Stimulated activated memory B cell treated with anti-CD40 and anti-IgM and Interleukin-4, amounts not matched to agents 10 μg/mL and 1 μg/mL and 100 μg/mL, for 72 hours (primary cell): ENCODE results near the gene GABARAP.
A peak's percentile ranks its signal among the peaks of the same experiment; 100 is the strongest.

Experiments used
- ATAC-seq: fragments of 150-1000 bp; cut with Tn5 transposase; 2 replicates; pipeline ENCODE4 v1.10.0; 2021
- H3K27ac Mint-ChIP-seq: one replicate; pipeline ENCODE4 v1.8.0; 2022; ENCODE audit warnings: mild to moderate bottlenecking, mixed read lengths
- H3K27me3 Mint-ChIP-seq: one replicate; pipeline ENCODE4 v1.8.0; 2022; ENCODE audit warnings: mixed read lengths
- H3K36me3 Mint-ChIP-seq: one replicate; pipeline ENCODE4 v1.8.0; 2022; ENCODE audit warnings: mixed read lengths
- H3K4me1 Mint-ChIP-seq: one replicate; pipeline ENCODE4 v1.8.0; 2022; ENCODE audit warnings: mixed read lengths
- H3K4me3 Mint-ChIP-seq: one replicate; pipeline ENCODE4 v1.8.0; 2022; ENCODE audit warnings: mild to moderate bottlenecking, moderate library complexity, mixed read lengths
- H3K9me3 Mint-ChIP-seq: one replicate; pipeline ENCODE4 v1.8.0; 2022; ENCODE audit warnings: mixed read lengths

The GABARAP gene

DNA sequence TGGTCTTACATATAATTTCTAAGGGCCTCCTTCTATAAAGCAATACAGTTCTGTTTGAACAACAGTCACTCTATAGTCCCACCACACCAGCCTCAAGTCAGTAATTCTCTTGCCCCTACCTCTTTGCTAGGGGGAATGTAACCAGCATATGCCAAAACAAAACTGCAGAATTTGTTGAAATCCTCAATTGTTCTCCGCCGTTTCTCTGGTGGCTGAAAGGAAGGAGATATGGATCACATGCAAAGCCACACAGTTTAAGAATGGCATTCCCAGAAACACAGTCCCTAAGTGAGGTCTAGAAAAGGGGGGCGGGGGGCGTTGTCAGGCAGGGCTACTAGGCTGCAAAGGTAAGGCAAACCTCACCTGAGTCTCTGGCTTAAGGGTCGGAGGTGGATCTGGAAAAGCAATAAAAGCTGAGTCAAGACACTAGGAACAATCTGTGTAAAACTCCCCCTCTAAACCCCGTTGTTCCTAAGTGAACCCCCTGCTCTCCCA lies 4.9 kb downstream of the GABARAP start:
- Mint-ChIP-seq H3K27ac (peak overlapping the region; percentile 94), H3K9me3 (no peaks in the 10 kb centered on the region), H3K4me3 (peak overlapping the region; percentile 90), H3K4me1 (peaks cover 72% of the 10 kb centered on the region), H3K27me3 (no peaks in the 10 kb centered on the region), H3K36me3 (peaks cover 42% of the 10 kb centered on the region)
- ATAC-seq = no peak

DNA sequence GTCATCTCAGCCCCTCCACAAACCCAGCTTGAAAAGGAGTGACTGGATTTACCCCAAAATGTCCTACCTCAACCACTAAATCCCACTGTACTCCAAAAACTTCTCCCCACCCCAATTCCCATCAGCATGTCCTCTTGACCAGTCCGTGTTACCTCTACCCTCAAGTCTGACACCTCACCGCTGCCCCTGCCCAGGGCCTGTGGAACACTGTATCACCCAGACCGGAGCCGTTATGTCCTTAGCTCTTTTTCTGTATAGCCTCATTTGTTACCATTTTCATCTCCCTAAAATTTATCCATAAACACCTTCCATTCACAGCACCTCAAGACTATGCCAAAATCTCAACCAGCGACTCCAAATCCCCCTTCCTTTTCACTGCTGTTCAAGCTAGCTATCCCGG lies 5.4 kb downstream of the GABARAP start:
- peaks cover 42% of the 10 kb centered on the region for H3K36me3 Mint-ChIP-seq
- H3K27me3 Mint-ChIP-seq = no peaks in the 10 kb centered on the region
- H3K4me1 Mint-ChIP-seq = peaks cover 72% of the 10 kb centered on the region
- H3K4me3 Mint-ChIP-seq = peak overlapping the region; percentile 90
- peak overlapping the region; percentile 94 for H3K27ac Mint-ChIP-seq
- no peak for ATAC-seq
- H3K9me3 Mint-ChIP-seq = no peaks in the 10 kb centered on the region

DNA sequence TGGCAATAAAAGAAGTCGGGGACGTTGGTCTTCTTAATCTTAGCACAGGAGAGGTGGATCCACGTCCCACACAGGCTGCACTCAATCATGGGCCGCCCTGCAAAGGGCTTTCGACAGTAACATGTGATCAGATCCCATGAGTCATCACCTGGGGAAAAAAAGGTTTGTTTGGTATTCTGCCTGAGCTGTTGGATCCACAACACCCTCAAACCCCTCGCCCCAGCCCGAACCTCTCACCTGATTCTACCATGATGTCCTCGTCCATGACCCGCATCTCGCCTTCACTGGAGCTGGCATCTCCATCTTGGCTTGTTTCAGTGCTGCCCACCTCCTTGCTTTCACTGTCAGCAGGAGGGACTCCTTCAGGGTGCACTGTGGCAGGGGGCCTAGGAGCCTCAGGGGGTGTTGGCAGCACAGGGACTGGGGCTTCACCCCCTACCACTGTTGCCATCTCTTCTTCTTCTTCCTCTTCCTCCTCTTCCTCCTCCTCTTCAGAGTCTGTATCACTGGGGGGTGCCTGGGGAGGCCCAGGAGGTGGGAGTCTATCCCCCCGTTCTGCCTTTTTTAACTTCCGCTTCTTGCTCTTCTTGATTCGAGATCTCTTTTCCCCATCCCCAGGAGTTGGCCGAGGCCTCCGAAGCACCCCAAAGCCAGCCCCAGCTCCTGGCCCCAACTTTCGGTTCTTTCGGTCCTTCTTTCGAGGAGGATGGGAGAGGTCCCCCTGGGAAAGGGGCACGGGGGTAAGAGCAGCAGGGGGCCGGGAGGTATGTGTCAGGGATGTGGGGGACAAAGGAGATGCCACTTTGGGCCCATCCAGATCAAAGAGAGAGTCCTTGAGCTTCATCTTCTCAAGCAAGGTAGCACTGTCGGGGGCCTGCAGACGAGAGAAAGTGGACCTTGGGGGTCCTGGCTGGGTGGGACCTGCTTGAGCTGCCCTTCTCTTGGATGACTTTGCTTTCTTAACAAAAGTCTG lies 6.3 kb downstream of the GABARAP start:
- ATAC-seq = no peak
- peak overlapping the region; percentile 96 for H3K4me3 Mint-ChIP-seq
- H3K9me3 Mint-ChIP-seq = no peaks in the 10 kb centered on the region
- no peaks in the 10 kb centered on the region for H3K27me3 Mint-ChIP-seq
- H3K4me1 Mint-ChIP-seq = peaks cover 69% of the 10 kb centered on the region
- peak overlapping the region; percentile 43 for H3K27ac Mint-ChIP-seq
- peaks cover 36% of the 10 kb centered on the region for H3K36me3 Mint-ChIP-seq

DNA sequence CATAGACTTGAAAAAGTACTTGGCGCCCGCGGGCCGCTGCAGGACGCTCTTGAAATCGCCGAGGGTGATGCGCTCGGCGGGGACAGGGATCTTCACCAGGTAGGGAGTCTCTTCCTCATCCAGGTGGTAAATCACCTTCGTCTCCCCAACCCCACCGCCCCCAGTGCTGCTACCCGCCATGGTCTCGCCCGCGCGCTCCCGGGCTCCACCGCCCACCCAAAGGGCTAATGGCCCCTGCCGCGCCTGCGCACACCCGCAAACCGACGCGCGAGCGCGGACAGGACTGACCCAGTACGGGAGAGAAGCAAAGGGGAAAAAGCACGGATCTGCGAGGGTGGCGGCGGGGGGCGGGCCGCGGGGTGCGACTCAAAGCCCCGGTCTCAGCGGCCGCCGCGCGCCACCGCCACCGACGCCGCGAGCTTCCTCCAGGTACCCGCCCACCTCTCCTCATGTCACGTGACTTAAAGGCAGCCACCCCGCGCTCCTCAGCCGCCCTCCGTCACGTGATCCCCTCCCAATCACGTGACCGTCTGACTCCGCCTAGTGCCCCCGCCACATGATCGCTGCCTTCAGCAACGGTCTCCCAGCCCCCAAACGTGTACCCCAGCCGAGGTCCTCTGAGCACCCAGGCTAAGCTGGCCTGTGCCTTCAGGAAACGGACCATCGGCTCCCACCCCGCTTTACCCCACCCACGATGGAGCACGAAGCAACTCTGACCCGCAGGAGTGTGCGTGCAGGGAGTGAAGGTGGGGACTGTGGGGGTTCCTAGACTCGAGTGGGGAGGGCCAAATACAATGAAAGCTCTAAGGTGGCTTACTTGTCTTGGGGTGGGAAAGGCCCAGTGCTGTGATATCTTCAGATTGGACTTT lies 7.9 kb downstream of the GABARAP start, which contains the start of gene DVL2:
Gene DVL2, minus strand, starts transcription at position 435 of the 869 bp plus-strand sequence. Its CDS starts 255 bp downstream, at position 180.
- peak within 1 kb of the TSS; percentile 92 for H3K27ac Mint-ChIP-seq
- ATAC-seq = peak; percentile 71
- H3K36me3 Mint-ChIP-seq = peaks cover 34% of the 10 kb centered on the region
- no peaks in the 10 kb centered on the region for H3K27me3 Mint-ChIP-seq
- no peaks in the 10 kb centered on the region for H3K9me3 Mint-ChIP-seq
- H3K4me3 Mint-ChIP-seq = peak within 1 kb of the TSS; percentile 96
- peaks cover 58% of the 10 kb centered on the region for H3K4me1 Mint-ChIP-seq

DNA sequence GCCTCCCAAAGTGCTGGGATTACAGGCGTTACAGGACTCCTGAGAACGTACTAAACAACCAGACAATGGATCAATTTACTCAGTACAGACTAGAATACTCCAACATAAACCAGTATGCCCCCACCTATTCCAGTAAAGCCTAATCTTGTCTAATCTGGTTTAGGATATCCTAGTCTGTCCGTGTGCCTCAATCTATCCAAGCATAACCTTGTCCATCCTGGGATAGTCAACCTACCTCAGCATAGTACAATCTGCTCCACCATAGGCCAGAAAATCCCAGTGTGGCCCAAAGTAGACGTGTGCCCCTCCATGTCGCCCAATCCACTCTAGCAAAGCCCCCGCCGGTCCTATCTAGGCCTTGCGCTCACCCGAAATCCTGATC lies 8.6 kb downstream of the GABARAP start:
- ATAC-seq = peak; percentile 1
- Mint-ChIP-seq H3K36me3 (peaks cover 39% of the 10 kb centered on the region), H3K9me3 (no peaks in the 10 kb centered on the region), H3K4me3 (peak overlapping the region; percentile 96), H3K4me1 (peaks cover 58% of the 10 kb centered on the region), H3K27ac (peak overlapping the region; percentile 92), H3K27me3 (no peaks in the 10 kb centered on the region)

DNA sequence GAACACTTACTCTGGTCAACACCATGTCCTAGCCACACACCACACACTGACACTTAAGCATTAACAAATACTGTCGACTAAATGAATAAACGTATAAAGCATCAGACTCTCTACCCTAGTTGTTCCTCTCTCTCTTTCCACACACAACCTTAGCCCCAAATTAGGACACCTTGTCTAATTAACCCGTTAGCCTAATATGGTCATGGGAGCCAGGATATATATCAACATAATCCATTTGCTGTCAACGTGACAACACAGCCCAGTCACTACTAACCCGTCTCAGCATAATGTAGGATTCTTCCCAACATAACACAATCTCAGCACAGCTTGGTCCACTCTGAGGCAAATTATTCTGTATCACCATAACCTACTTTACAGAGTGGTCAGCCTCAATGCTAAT lies 10.1 kb downstream of the GABARAP start:
- no peaks in the 10 kb centered on the region for H3K27me3 Mint-ChIP-seq
- no peaks in the 10 kb centered on the region for H3K9me3 Mint-ChIP-seq
- ATAC-seq = no peak
- H3K4me3 Mint-ChIP-seq = peak overlapping the region; percentile 96
- peaks cover 53% of the 10 kb centered on the region for H3K36me3 Mint-ChIP-seq
- peaks cover 60% of the 10 kb centered on the region for H3K4me1 Mint-ChIP-seq
- no peak overlapping the region for H3K27ac Mint-ChIP-seq

DNA sequence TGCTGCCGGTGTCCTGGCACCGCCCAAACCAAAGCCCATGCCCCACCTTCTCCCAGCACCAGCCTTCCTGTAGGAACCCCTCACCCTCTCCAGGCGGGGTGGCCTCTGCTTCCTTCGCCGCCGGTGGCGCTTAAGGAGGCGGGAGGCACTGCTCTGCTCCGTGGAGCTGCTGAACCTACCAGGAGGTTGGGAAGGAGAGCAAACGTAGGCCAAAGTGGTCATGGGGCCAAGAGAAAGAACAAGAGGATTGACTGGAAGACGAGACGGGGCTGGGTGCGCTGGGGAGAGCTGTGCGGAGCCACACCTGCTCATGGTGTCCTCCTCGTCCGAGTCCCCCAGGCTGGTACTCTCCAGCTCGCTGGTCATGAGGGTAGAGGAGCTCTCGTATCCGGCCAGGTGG lies 12.7 kb downstream of the GABARAP start:
- no peak overlapping the region for H3K4me3 Mint-ChIP-seq
- no peaks in the 10 kb centered on the region for H3K27me3 Mint-ChIP-seq
- peaks cover 34% of the 10 kb centered on the region for H3K36me3 Mint-ChIP-seq
- H3K27ac Mint-ChIP-seq = no peak overlapping the region
- no peak for ATAC-seq
- no peaks in the 10 kb centered on the region for H3K9me3 Mint-ChIP-seq
- peaks cover 35% of the 10 kb centered on the region for H3K4me1 Mint-ChIP-seq

DNA sequence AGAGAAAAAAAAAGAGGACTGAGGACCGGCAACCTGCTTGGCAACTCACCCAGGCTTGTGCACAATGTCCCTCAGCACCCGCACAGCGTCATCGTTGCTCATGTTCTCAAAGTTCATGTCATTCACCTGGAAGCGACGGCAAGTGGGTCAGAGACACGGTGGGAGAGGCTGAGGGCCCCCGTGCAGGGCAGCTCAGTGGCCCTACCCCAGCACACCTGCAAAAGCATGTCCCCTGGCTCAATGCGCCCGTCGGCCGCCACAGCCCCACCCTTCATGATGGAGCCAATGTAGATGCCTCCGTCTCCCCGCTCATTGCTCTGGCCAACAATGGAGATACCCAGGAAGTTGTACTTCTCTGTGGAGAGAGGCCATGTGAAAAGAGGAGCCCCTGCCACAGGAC lies 13.3 kb downstream of the GABARAP start:
- H3K4me3 Mint-ChIP-seq = no peak overlapping the region
- peaks cover 35% of the 10 kb centered on the region for H3K4me1 Mint-ChIP-seq
- H3K27ac Mint-ChIP-seq = no peak overlapping the region
- peaks cover 37% of the 10 kb centered on the region for H3K36me3 Mint-ChIP-seq
- no peaks in the 10 kb centered on the region for H3K9me3 Mint-ChIP-seq
- no peaks in the 10 kb centered on the region for H3K27me3 Mint-ChIP-seq
- ATAC-seq = no peak

DNA sequence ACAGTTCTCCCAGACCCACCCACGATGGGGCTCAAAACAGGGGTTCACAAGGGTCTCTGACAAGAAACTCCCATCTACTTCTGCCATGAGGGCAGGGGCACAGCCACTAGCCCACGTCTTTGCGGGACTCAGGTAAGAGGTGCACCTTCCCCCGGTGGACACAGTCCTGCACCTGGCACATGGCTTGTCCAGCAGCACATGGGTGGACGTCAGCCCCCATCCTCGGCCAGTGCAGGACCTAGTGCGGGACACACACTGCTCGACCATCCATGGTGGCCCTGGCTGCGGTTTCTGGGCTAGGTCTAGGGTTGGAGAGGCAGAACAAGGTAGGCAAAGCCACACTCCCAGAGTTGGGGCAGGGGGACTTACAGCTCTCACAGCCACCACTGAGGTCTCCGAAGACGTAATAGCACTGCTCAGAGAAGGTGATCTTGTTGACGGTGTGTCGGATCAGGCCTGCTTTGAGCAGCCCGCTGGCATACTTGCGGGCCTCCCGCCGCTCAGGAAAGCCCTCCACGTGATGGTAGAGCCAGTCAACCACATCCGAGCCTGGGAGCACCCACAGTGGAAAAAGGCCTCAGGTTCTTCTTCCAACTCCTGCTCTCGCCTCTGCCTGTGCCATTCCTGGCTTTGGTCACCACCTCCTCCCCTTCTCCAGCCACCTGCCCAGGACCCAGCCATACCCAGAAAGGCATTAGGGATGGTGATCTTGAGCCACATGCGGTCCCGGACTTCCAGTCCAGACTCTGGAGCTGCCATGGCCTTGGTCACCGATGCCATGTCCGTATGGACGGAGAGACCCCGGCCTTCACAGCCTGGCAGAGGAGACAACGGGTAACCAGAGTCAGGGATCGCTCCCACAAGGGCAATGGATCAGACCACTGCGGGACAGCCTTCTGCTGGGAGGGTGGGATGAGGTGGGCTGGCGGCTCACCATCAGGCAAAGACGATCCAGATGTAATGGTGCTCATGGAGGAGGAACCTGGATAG lies 15.2 kb downstream of the GABARAP start:
- Mint-ChIP-seq H3K4me3 (no peak overlapping the region), H3K27ac (no peak overlapping the region), H3K27me3 (no peaks in the 10 kb centered on the region), H3K36me3 (peaks cover 40% of the 10 kb centered on the region), H3K9me3 (no peaks in the 10 kb centered on the region), H3K4me1 (peaks cover 16% of the 10 kb centered on the region)
- no peak for ATAC-seq

DNA sequence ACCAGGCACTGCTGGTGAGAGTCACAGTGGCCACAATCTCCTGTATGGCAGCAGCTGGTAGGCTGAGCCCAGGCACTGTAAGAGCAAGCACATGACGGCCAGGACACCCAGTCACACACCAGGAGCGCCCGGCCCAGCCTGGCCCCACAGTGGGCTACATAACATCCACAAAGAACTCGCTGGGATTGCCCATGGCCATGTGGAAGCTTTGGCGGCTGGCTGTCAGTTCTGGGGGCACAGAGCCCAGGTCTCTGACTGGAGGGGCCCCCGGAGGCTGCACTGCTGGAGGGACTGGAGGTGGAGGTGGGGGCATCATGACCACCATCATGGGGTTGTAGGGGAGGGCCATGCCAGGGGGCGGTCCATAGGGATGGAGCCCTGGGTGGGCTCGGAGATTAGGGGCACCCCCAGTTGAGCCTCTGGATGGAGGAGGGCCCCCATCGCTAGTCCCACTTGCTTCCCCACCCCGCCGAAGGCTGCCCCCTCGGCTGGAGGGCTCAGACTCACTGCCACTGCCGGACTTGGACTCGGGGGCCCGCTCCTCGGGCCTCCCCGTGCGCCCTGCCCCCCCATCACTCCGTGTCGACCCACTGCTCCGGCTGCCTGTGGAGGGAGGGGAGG lies 16.4 kb downstream of the GABARAP start:
- no peak overlapping the region for H3K4me3 Mint-ChIP-seq
- peak; percentile 9 for ATAC-seq
- peaks cover 38% of the 10 kb centered on the region for H3K36me3 Mint-ChIP-seq
- H3K4me1 Mint-ChIP-seq = peaks cover 16% of the 10 kb centered on the region
- H3K27ac Mint-ChIP-seq = no peak overlapping the region
- no peaks in the 10 kb centered on the region for H3K27me3 Mint-ChIP-seq
- H3K9me3 Mint-ChIP-seq = no peaks in the 10 kb centered on the region

DNA sequence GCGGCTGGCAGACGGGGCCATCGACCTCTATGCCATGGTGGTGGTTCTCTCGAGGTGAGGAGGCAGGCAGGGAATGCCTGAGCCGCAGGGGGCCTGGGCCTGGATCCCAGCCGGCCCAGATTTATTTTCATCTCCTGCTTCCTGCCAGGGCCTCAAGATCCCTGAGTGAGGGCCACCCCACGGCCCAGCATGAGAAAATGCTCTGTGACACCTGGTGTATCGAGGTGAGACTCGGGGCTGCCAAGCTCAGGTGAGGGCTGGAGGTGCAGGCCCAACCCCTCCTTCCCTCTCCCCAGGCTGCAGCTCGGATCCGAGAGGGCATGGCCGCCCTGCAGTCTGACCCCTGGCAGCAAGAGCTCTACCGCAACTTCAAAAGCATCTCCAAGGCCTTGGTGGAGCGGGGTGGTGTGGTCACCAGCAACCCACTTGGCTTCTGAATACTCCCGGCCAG lies 17.6 kb downstream of the GABARAP start:
- H3K4me1 Mint-ChIP-seq = peaks cover 22% of the 10 kb centered on the region
- H3K4me3 Mint-ChIP-seq = no peak overlapping the region
- no peaks in the 10 kb centered on the region for H3K27me3 Mint-ChIP-seq
- peaks cover 37% of the 10 kb centered on the region for H3K36me3 Mint-ChIP-seq
- H3K27ac Mint-ChIP-seq = no peak overlapping the region
- no peaks in the 10 kb centered on the region for H3K9me3 Mint-ChIP-seq
- no peak for ATAC-seq

DNA sequence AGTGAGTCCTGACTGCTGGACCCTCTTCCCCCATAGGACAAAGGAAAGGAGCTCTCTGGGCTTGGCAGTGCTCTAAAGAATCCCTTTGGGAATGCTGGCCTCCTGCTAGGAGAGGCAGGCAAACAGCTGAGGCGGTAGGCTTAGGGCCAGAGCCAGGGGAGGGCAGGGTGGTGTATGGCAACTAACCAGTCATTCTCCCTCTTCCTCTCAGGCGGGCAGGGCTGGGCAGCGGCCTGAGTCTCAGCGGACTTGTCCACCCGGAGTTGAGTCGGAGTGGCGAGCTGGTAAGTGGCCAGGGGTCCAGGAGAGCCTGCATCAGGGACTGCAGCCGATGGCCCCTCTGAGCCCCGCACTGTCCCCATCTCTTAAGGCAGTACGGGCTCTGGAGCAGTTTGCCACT lies 18.1 kb downstream of the GABARAP start:
- ATAC-seq = no peak
- Mint-ChIP-seq H3K4me1 (peaks cover 27% of the 10 kb centered on the region), H3K27me3 (no peaks in the 10 kb centered on the region), H3K27ac (no peak overlapping the region), H3K4me3 (no peak overlapping the region), H3K9me3 (no peaks in the 10 kb centered on the region), H3K36me3 (peaks cover 31% of the 10 kb centered on the region)

DNA sequence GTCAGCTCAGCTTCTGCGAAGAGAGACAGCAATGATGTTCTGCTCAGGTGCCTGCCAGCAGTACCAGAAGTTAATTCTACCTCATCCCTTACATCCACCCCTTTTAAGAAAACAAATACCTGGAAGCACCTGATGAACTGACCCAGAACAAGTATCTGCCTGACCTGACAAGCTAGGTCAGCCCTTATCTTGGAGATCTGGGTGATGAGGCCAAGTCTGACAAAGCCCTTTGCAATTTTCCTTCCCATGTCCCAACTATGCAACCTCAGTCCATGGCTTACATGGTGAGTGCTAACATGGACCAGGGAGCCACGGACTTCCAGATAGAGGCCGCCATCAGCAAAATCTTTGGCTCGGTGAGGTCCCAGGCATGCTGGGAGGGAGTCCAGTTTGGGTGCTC lies 18.9 kb downstream of the GABARAP start:
- no peaks in the 10 kb centered on the region for H3K9me3 Mint-ChIP-seq
- no peak for ATAC-seq

DNA sequence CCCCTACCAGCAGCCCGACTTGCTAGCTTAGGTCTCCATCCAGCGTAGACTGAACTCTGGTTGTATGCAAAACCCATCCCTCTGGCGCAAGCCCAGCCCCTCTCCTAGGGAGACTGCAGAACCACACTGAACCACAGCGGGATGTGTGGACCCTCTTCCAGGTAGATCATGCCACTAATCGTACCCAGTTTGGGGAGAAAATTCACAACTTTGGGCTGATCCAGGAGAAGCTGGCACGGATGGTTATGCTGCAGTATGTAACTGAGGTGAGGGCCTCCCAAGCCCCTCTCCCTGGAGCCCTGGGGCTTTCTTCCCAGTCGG lies 19.3 kb downstream of the GABARAP start:
- peaks cover 36% of the 10 kb centered on the region for H3K4me1 Mint-ChIP-seq
- no peaks in the 10 kb centered on the region for H3K9me3 Mint-ChIP-seq
- peaks cover 20% of the 10 kb centered on the region for H3K36me3 Mint-ChIP-seq
- no peak for ATAC-seq
- no peak overlapping the region for H3K4me3 Mint-ChIP-seq
- no peak overlapping the region for H3K27ac Mint-ChIP-seq
- H3K27me3 Mint-ChIP-seq = no peaks in the 10 kb centered on the region

More for the DNA sequence above, 18.9 kb downstream of the GABARAP start:
- Mint-ChIP-seq H3K36me3 (peaks cover 25% of the 10 kb centered on the region), H3K4me3 (no peak overlapping the region), H3K4me1 (peaks cover 35% of the 10 kb centered on the region), H3K27ac (no peak overlapping the region), H3K27me3 (no peaks in the 10 kb centered on the region)
